ENCODE results near the gene FAM161A. TPM values are rescaled to one million over a fixed set of nuclear protein-coding genes. Genes with fewer than 3 reads are reported as not detected.

Gene FAM161A, protein sequence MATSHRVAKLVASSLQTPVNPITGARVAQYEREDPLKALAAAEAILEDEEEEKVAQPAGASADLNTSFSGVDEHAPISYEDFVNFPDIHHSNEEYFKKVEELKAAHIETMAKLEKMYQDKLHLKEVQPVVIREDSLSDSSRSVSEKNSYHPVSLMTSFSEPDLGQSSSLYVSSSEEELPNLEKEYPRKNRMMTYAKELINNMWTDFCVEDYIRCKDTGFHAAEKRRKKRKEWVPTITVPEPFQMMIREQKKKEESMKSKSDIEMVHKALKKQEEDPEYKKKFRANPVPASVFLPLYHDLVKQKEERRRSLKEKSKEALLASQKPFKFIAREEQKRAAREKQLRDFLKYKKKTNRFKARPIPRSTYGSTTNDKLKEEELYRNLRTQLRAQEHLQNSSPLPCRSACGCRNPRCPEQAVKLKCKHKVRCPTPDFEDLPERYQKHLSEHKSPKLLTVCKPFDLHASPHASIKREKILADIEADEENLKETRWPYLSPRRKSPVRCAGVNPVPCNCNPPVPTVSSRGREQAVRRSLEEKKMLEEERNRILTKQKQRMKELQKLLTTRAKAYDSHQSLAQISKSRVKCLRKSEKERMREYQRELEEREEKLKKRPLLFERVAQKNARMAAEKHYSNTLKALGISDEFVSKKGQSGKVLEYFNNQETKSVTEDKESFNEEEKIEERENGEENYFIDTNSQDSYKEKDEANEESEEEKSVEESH
- not detected for total RNA-seq

DNA sequence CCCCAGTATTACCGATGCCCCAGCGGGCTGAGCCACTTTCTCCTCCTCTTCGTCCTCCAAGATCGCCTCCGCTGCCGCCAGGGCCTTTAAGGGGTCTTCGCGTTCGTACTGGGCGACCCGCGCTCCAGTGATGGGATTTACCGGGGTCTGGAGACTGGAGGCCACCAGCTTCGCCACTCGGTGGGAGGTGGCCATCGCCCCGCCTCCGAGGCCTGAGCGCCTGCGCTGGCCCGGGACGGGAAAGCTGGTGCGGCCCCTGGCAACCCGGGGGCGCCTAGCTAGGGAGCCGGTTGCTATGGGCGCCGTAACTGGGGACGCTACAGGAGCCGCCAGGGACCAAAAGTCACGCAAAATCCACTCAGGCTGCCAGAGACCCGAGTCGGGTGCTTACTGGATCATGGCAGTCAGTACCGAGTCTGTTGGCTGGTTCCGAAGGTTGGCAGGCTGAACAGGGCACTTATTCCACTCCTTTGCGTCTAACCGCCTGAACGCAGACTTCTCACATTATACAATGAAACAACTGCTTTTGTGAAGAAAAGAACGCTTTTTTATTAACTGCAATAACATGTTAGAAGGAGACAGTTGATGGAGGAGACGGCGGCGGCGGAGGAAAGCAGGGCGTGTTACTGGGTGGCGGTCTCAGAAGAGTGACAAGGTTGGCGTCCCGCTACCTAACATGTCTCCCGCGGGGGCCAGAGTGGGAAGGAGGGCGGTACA lies at the start of gene FAM161A:
Gene FAM161A (minus strand): TSS at position 214 of the 717 bp plus-strand sequence. CDS start 19 bp downstream, at position 195.
- Histone ChIP-seq H3K36me3 (no peaks in the 10 kb centered on the region), H3K27ac (peak within 1 kb of the TSS; percentile 93 to 95), H3K9me3 (no peaks in the 10 kb centered on the region), H3K27me3 (no peaks in the 10 kb centered on the region), H3K4me3 (peak within 1 kb of the TSS; percentile 76 to 94), H3K4me1 (peaks cover 0 to 4% of the 10 kb centered on the region in 2 donors)
- TF ChIP-seq, protein P1, sequence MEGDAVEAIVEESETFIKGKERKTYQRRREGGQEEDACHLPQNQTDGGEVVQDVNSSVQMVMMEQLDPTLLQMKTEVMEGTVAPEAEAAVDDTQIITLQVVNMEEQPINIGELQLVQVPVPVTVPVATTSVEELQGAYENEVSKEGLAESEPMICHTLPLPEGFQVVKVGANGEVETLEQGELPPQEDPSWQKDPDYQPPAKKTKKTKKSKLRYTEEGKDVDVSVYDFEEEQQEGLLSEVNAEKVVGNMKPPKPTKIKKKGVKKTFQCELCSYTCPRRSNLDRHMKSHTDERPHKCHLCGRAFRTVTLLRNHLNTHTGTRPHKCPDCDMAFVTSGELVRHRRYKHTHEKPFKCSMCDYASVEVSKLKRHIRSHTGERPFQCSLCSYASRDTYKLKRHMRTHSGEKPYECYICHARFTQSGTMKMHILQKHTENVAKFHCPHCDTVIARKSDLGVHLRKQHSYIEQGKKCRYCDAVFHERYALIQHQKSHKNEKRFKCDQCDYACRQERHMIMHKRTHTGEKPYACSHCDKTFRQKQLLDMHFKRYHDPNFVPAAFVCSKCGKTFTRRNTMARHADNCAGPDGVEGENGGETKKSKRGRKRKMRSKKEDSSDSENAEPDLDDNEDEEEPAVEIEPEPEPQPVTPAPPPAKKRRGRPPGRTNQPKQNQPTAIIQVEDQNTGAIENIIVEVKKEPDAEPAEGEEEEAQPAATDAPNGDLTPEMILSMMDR (IDR thresholded peaks at IDR 0.05), result no peak
- intact Hi-C loops (cut with DNase I), result loop anchor here (1.0 to 5.0 kb wide), 7 partner anchors 34 to 1097 kb away; partner anchors contain the start of genes CCT4, EHBP1, PAPOLG and USP34
- DNase-seq (ENCODE audit: low spot score in 2 of 2), result peak; percentile 43 to 94

DNA sequence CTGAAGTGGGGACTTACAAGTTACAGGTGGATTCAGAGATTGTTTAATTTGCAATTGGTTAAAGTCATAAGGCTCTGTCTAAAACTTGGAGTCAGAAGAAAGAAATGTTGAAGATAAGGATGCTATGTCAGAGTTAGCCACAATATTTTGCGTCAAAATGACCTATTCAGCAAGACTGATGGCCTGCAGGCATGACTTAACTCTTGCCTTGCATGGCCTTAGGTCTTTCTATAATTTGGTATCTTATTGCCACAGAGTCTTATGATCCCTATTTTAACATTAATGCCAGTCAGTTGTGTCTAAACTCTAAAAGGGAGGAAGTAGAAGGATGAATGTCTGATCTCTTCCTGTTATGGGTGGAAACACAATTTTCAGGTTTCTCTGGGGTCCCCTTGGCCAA lies 46.4 kb upstream of the FAM161A start:
- intact Hi-C loops (cut with DNase I), result no loop called here
- no peak for DNase-seq (ENCODE audit: low spot score in 2 of 2)
- H3K27ac ChIP-seq, result no peak overlapping the region
- H3K4me3 ChIP-seq, result no peak overlapping the region
- peaks cover 0 to 4% of the 10 kb centered on the region in 2 donors for H3K4me1 ChIP-seq
- H3K27me3 ChIP-seq, result no peaks in the 10 kb centered on the region
- no peaks in the 10 kb centered on the region for H3K9me3 ChIP-seq
- TF ChIP-seq, protein P1 (IDR thresholded peaks at IDR 0.05), result no peak
- no peaks in the 10 kb centered on the region for H3K36me3 ChIP-seq

DNA sequence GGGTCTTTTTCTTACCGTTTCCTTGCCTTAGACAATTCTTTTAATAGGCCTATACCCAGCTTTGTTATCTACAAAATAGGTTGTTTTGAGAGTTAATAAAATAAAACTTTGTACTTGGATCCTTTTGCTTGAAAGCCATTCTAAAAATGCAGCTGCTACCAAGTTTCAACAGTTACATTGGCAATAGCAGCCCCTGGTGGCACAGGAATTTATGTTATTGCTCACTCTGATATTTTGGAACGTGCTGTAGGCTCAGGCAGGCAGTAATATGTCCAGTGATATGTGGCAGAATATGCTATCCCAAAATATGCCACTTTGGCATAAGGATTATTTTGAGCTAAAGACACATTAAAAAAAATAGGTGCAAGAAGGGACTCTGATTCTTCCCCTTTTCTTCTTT lies 45.0 kb upstream of the FAM161A start:
- H3K9me3 ChIP-seq, result no peaks in the 10 kb centered on the region
- intact Hi-C loops (cut with DNase I), result no loop called here
- H3K4me1 ChIP-seq, result no peaks in the 10 kb centered on the region
- DNase-seq (ENCODE audit: low spot score in 2 of 2), result no peak
- no peaks in the 10 kb centered on the region for H3K27me3 ChIP-seq
- TF ChIP-seq, protein P1 (IDR thresholded peaks at IDR 0.05), result peak in 1 of 3 experiments; percentile 37
- no peaks in the 10 kb centered on the region for H3K36me3 ChIP-seq
- H3K27ac ChIP-seq, result no peak overlapping the region
- no peak overlapping the region for H3K4me3 ChIP-seq

DNA sequence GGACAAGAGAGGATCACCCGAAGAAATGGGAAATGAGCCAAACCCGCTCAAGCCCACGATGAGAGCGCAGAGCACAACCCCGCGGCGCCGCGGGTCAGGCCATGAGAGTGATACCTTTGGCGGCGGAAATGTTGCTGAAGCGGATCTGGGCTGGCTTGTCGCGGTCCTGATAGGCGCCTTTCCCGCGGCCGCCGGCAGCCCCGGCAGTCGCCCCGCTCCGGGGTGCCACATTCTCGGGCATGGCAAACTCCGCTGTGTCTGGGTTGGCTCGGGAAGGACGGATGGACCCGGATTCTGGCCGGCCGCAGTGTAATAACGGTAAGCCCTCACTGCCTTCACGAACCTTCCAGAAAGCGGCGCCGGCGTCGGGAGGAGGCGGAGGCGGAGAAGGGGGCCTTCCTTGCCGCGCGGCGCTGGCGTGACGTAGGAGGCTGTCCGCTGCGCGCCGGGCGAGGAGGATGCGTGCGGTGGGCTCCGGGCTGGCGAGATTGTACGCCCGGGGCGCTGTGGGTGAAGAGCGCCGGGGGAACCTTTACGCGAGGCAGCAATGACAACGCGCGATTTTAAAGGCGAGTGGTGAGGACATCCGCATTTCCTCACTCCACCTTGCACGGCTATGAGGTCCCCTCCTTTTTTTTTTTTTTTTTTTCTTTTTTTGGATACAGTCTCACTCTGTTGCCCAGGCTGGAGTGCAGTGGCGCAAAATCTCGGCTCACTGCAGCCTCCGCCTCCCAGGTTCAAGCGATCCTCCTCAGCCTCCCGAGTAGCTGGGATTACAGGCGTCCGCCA lies 34.6 kb upstream of the FAM161A start, which contains the start of gene CCT4:
Gene CCT4 (minus strand): TSS at position 390 of the 789 bp plus-strand sequence. CDS start 149 bp downstream, at position 241.
- peak within 1 kb of the TSS; percentile 92 to 97 for H3K27ac ChIP-seq
- peak within 1 kb of the TSS; percentile 76 to 99 for H3K4me3 ChIP-seq
- peaks cover 3 to 6% of the 10 kb centered on the region in 2 donors for H3K4me1 ChIP-seq
- DNase-seq (ENCODE audit: low spot score in 2 of 2), result peak; percentile 38 to 91
- H3K27me3 ChIP-seq, result no peaks in the 10 kb centered on the region
- TF ChIP-seq, protein P1 (IDR thresholded peaks at IDR 0.05), result no peak
- H3K36me3 ChIP-seq, result peaks cover 19 to 24% of the 10 kb centered on the region in 2 donors
- intact Hi-C loops (cut with DNase I), result loop anchor here (1.0 to 10.0 kb wide), 6 partner anchors 34 to 816 kb away; partner anchors contain the start of genes EHBP1, FAM161A, TMEM17 and USP34
- H3K9me3 ChIP-seq, result no peaks in the 10 kb centered on the region

All from ascending aorta (tissue), 2 donors.